GF-D8 (cell line): ENCODE data around the gene FXYD3.
A peak's percentile ranks its signal among the peaks of the same experiment; 100 is the strongest.

Experiments used
- DNase-seq: peaks from one replicate; lab custom pipeline; 2025; lab: John Stamatoyannopoulos, UW

Gene FXYD3

DNA sequence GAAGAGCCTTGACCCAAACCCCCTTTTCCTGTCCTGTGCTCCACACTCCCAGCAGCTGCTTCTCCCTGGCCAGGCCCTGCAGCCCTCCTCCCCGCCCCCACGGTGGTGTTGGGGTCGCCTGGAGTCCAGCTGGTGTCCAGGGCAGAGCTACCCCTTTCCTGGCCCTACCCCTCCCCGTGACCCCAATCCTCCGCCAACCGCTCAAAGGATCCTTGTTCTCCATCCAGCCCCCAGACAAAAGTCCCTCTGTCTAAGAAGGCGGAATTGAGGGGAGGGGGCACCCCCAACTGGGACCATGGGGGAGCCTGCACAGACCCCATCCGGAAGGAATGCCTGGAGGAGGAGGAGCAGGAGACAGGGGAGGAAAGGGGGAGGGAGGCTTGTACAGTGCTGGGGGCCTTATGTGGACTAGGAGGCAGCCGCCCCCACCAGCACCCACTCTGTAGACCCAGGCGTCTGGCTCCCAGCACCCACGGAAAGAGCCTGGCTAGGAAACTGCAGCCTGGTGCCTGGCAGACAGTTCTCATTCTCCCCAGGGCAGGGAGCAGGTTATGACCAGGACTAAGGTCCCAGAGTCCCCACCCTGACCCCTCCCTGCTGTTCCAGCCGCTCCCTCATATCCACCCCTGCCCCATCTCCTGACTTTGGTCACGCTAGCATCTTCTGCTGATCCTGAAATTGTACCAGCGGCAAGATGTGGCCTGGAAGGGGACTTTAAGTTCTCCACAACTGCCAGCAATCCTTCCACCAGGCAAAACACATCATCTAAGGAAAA lies at the start of gene FXYD3:
Gene FXYD3, plus strand, starts transcription at position 647 of the 775 bp plus-strand sequence. CDS start 3,554 bp downstream, outside the sequence.
- DNase-seq, result no peak

DNA sequence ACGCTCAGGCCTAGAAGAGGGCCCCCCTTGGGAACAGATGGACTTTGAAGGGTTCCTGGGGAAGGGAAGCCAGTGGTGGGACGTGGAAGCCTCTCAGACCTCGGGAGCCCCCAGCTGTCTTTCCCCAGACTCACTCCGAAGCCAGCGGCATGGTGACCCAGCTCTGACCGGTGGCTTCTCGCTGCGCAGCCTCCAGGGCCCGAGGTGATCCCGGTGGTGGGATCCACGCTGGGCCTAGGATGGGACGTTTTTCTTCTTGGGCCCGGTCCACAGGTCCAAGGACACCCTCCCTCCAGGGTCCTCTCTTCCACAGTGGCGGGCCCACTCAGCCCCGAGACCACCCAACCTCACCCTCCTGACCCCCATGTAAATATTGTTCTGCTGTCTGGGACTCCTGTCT lies 49.5 kb upstream of the FXYD3 start:
- no peak for DNase-seq

- peak; percentile 15 for DNase-seq
These were observed 48.7 kb upstream of the FXYD3 start for GRCh38 chr19:35066691-35067563.

DNA sequence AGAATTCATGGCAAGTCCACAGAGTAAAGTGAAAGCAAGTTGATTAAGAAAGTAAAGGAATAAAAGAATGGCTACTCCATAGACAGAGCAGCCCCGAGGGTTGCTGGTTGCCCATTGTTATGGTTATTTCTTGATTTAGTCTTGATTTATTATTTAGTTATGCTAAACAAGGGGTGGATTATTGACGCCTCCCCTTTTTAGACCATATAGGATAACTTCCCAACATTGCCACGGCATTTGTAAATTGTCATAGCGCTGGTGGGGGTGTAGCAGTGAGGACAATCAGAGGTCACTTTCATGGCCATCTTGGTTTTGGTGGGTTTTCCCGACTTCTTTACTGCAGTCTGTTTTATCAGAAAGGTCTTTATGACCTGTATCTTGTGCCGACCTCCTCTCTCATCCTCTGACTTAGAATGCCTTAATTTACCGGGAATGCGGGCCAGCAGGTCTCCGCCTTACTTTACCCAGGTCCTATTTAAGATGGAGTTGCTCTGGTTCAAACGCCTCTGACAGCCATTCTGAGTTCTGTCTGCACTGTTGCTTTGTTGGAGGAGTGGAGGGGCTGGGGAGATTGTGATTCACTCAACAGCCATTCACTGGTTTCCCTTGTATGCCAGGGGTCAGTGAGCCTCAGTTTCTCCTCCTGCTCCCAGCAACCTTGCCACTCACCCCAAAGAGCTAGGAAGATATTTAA lies 46.5 kb upstream of the FXYD3 start:
- DNase-seq, result no peak

GRCh38 chr19:35069696-35070095 lies 45.9 kb upstream of the FXYD3 start:
- DNase-seq, result no peak

DNA sequence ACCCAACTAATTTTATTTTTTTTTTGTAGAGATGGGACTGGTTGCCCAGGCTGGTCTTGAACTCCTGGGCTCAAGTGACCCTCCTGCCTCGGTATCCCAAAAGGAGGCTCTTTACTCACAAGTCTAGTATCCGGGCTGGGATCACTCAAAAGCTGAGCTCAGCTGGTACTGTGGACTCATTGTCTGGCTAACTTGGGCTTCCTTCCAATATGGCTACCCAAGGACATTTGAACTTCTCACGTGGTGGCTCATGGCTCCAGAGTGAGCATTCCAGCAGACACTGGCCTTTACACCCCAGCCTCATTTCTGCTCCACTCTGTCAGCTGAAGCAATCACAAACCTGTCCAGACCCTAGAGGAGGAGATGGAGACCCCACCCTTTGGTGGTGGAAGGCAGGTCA lies 45.2 kb upstream of the FXYD3 start:
- DNase-seq, result no peak

GRCh38 chr19:35073516-35073915 lies 42.1 kb upstream of the FXYD3 start:
- DNase-seq, result no peak

DNA sequence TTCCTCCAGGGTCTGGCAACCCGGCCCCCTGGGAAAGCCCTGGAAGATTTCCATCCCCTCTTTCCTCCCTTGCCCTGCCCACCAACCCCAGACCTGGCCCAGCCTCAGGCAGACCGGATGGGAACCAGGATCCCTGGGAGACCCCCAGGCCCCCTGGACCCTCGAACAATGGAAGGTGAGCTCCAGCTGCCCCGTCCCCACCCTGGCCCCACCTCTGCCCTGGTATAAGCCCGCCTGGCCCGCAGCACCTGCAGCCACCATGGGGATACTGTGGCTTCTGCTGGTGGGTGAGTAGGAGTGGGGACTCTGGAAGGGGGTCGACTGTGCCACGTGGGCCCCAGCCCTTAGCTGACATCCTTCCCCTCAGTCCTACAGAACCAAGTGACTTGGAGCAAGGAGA lies 41.7 kb upstream of the FXYD3 start:
- DNase-seq, result no peak

- no peak for DNase-seq
These were observed 41.0 kb upstream of the FXYD3 start for GRCh38 chr19:35074426-35075201.

- no peak for DNase-seq
These were observed 40.2 kb upstream of the FXYD3 start for GRCh38 chr19:35075202-35076025.

DNA sequence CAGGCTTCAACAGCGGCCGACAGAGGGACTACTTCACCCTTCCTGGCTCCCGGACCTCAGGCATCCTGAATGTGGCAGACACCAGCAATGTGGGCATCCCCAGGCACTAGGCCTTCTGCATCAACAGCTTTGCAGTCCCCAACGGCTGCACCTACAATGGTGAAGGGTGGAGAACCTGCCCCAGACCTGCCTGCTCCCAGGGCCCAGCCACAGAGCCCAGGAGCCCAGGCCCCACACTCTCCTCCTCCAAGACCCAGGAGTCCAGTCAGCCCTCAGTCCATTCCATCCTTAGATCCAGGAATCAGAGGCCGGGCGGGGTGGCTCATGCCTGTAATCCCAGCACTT lies 39.6 kb upstream of the FXYD3 start:
- no peak for DNase-seq

- DNase-seq, result no peak
These were observed 39.0 kb upstream of the FXYD3 start for GRCh38 chr19:35076657-35077056.

- DNase-seq, result no peak
These were observed 38.0 kb upstream of the FXYD3 start for GRCh38 chr19:35077411-35078223.

DNA sequence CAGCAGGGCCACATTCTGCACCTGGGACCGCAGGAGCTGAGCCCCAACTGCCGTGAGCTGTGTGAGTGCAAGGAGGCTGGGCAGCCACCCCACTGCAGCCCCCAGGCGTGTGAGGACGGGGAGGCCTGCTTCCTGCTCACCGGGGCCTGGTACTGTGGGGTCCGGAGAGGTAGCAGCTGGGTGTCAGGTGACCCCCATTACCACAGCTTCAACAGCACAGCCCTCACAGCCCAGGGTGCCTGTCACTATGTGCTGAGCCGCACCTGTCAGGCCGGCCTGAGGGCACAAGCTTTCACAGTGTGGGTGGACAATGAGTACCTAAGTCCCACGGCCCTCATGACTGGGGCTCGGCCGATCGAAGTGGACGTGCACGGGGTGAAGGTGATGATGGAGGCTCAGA lies 35.8 kb upstream of the FXYD3 start:
- DNase-seq, result no peak

DNA sequence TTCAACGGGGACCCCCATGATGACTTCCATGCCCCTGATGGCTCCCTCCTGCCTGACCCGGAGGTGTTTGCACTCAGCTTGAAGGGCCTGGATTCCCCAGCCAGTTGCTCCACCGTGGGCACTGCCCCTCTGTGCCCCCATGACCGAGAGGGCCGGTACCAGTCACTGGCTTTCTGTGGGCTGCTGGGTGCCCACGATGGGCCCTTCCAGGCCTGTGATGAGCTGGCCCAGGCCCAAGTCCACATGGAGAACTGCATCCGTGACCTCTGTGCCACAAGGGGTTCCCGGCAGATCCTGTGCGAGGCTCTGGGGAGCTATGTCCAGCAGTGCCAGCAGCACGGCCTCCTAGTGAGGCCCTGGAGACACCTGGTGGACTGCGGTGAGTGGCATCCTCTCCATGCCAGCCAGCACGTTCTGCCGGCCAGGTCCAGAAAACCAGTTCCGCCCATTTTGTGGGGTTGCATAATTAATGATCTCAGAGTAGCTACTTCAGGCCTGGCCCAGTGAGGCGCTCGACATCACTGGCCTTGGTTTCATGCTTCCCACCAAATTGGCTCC lies 34.9 kb upstream of the FXYD3 start:
- DNase-seq, result no peak

DNA sequence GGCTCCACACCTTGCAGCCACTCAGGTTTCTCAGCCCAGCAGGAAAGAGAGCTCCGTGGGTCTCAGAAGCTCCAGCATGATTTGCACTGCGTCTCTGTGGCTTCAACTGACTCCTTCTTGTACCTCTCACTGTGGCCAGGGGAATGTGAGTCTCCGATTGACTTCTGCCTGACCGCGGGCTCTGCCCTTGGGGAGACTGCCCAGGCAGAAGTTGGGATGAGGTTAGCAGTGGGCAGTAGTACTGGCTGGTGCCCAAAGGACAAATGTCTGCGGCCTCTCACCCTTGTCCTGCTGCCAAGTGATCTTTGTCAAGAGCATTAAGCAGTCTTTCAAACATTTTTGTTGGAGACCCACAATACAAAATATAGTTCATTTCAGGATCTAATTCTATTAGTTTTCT lies 34.4 kb upstream of the FXYD3 start:
- no peak for DNase-seq

- no peak for DNase-seq
These were observed 31.7 kb upstream of the FXYD3 start for GRCh38 chr19:35083691-35084508.

DNA sequence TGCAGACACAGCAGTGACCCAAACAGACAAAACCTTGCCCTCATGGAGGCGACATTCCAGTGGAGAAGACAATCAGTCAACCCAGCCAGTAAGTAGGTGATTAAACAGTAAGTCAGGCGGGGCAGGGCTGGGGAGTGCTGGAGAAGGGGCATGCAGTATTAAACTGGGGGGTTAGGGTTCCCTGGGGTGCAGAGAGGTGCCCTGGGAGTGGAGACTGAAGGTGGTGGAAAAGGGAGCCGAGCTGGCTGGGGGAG lies 31.2 kb upstream of the FXYD3 start:
- DNase-seq, result no peak

GRCh38 chr19:35085947-35086346 lies 29.7 kb upstream of the FXYD3 start:
- no peak for DNase-seq
